B cell (primary cell): ENCODE data around the gene SLC8A3.

ENCODE experiments used
- EZH2 ChIP-seq: IDR thresholded peaks from 2 replicates; pipeline ENCODE4 v1.6.1; 2012; ENCODE audit warnings: borderline replicate concordance, low read depth, mild to moderate bottlenecking, moderate library complexity, low read length; ENCODE audit not compliant: insufficient read depth, poor library complexity, severe bottlenecking
- TF ChIP-seq, protein P1 (sequence below): fragments of 200-600 bp; IDR thresholded peaks from one replicate; pipeline ENCODE4 v1.8.0; 2022; ENCODE audit warnings: antibody characterized with exemption, mild to moderate bottlenecking

DNA sequence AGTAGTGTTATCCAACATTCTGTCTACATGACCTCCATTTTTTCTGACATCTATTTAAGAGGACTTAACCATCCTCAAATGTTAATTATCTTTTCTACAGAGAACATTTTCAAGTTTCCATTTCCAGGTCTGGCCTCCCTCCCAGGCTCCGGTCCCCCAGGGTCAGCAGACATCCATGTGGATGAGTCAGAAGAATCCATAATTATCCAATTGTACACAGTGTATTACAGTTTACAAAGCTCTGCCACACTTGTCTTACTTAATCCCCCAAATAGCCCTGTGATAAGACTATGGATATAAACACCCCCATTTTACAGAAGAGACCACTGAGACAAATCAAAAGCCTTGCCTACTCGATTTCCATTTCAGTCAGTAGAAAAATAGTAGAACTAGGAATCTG lies 65.0 kb downstream of the SLC8A3 start:
- TF ChIP-seq, protein P1, sequence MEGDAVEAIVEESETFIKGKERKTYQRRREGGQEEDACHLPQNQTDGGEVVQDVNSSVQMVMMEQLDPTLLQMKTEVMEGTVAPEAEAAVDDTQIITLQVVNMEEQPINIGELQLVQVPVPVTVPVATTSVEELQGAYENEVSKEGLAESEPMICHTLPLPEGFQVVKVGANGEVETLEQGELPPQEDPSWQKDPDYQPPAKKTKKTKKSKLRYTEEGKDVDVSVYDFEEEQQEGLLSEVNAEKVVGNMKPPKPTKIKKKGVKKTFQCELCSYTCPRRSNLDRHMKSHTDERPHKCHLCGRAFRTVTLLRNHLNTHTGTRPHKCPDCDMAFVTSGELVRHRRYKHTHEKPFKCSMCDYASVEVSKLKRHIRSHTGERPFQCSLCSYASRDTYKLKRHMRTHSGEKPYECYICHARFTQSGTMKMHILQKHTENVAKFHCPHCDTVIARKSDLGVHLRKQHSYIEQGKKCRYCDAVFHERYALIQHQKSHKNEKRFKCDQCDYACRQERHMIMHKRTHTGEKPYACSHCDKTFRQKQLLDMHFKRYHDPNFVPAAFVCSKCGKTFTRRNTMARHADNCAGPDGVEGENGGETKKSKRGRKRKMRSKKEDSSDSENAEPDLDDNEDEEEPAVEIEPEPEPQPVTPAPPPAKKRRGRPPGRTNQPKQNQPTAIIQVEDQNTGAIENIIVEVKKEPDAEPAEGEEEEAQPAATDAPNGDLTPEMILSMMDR = no peak
- TF ChIP-seq EZH2 = no peak
